Keratinocyte (primary cell): ENCODE measurements around the gene SPPL3.

Source experiments
- CTCF ChIP-seq, 3 experiments: IDR thresholded peaks in 1 of 3; conservative IDR thresholded peaks in 1 of 3; optimal IDR thresholded peaks in 1 of 3; 2 replicates in 2 of 3; 3 replicates in 1 of 3; pipeline versions ENCODE3 to v1.5.1; 2011; ENCODE audit warnings: low read length in 3 of 3, mild to moderate bottlenecking in 3 of 3, moderate library complexity in 2 of 3, control low read depth in 1 of 3, inconsistent platforms in 1 of 3; ENCODE audit not compliant: insufficient read depth in 2 of 3; ENCODE audit errors: extremely low read depth in 1 of 3
- EZH2 ChIP-seq: IDR thresholded peaks from one replicate; pipeline ENCODE4 v1.6.1; 2012; ENCODE audit warnings: inconsistent platforms, mild to moderate bottlenecking, low read length, moderate library complexity

- TF ChIP-seq CTCF (optimal IDR thresholded peaks at IDR 0.05 in 1 of 3, IDR thresholded peaks at IDR 0.05 in 1 of 3, conservative IDR thresholded peaks at IDR 0.05 in 1 of 3; ENCODE audit: extremely low read depth in 1 of 3, insufficient read depth in 2 of 3, low read length in 3 of 3) (no peak), EZH2 (no peak)
These were observed 37.3 kb upstream of the SPPL3 start for GRCh38 chr12:120941412-120941811.
